ENCODE measurements around the gene LGALS7B.
"Not testable (repeated sequence)": the region's sequence is repeated elsewhere in the genome, so short reads cannot be mapped to it uniquely, and the experiment has no call there.

The LGALS7B gene

DNA sequence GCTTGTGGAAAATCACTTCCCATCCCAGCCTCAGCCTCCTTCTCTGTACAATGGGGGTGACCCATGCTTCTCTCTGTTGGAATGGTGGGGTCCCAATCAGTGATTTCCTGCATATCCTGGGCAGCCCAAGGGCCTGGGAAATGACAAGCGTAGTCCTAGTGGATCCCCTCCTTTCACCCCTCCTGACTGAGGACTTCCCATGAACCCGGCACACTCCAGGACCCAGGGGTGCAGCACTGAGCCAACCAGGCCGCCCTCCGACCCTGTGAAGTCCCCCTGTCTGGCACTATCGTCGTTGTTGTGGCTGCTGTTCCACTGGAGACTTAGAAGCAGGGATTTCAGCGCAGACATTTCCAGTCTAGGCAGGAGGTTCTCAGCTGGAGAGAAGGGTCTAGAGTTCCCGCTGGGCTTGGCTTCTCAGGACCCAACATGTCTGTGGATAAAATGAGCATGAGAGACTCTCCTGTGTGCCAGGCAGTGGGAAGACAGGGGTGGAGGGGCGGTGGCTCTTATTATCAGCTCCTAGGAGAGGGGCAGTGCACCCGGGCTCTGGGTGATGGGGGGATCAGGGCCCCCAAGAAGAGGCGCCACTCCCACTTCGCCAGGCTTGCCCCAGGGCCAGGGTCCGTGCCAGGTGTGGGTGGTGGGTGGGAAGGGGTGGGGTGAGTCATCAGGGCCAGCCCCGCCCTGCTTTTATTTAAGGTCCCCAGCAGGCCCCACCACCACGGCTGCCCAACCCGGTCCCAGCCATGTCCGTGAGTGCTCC lies at the start of gene LGALS7B:
LGALS7B (plus strand) TSS at position 723 of the 766 bp plus-strand sequence; CDS start at position 750, 27 bp downstream.
- no peak for DNase-seq
- no peak for ATAC-seq

DNA sequence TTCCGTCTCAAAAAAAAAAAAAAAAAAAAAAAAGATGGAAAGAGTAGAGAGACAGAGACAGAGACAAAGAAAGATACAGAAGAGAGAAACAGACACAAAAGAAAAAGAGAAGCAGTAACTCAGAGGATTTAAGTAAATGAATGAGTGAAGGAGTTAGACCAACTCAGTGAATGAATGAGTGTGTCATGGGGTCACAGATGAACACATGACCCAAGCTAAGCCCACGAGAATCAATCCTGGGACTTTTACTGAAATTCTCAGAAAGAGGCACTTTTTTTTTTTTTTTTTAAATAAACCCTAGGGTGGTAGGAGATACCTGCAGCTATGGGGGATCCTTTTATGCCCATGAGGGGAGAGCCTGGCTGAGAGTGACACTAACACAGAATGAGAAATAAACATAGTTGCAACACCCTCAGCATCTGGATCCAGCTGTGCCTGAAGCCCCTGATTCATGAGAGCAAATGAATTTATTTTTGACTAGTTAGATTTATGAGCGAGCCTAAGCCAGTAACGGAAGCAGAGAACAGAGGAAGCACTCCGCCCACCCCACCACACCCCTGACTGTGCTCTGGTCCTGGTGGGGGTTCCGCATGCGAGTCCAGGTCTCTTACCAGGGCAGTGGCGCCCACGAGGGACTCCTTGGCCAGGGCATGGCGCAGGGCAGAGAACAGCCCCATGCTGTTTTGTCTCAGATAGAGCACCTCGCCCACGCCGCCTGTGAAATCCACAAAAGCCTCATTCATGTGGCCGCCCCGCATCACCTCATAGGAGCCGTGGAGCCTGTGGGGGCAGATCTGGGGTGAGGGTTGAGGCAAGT lies 49.4 kb upstream of the LGALS7B start:
- ATAC-seq (no peak), DNase-seq (peak; percentile 40)

DNA sequence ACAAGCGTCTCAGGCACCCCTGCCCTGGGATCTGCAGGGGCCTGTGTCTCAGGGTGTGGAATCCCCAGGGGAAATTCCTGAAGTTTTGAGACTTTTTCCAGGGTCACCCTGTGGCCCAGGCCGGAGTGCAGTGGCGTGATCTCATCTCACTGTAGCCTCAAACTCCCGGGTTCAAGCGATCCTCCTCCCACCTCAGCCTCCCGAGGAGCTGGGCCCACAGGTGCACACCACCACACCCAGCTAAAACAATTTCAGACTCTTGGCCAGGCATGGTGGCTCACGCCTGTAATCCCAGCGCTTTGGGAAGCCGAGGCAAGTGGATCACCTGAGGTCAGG lies 48.8 kb upstream of the LGALS7B start:
- DNase-seq: no peak
- ATAC-seq: no peak

DNA sequence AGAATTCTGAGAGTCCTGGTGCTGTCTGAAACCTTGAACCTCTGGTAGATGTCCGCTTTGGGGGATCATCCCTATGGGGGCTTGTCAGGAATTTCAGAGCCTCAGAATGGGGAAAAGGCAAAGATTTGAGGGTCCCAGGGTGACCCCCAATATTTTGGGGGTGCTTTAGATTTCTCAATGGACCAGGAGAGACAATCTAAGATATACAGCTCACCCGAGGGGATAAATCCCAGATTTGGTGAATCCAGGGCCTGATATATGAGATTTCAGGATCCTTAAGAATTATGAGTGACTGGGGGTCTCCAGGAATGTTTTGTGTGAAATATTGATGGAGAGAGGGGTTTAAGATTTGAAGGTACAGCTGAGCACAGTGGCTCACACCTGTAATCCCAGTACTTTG lies 48.1 kb upstream of the LGALS7B start:
- ATAC-seq (no peak), DNase-seq (no peak)

DNA sequence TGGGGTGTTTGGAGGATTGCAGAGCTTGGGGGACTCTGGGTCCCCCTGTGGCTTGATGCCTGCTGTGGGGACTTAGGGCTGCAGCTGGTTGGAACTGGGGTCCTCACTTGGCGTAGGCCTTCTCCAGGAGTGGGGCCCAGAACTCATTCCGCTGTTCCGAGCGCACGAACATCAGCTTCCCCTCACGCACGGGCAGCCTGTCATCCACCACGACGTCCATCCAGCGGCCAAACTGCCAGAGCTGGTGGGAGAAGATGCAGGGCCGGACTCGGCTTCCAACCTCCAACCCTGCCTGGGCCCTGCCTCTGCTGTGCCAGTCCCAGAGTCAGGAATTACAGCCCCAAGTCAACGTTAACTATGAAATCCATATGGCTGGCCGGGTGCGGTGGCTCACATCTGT lies 47.3 kb upstream of the LGALS7B start:
- ATAC-seq: no peak
- no peak for DNase-seq

DNA sequence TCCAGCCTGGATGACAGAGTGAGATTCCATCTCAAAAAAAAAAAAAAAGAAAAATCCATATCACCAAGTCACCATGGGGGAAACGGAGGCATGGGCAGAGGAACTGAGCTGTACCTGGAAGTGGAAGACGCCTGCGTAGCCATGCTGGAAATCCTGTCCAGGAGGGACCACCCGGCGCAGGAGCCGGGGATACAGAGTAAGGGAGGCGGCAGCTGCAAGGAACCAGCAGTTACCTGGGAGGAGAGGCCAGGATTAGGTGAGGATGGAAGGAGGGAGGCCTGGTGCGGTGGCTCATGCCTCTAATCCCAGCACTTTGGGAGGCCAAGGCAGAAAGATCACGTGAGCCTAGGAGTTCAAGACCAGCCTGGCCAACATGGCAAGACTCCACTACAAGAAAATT lies 46.7 kb upstream of the LGALS7B start:
- DNase-seq (no peak), ATAC-seq (no peak)

DNA sequence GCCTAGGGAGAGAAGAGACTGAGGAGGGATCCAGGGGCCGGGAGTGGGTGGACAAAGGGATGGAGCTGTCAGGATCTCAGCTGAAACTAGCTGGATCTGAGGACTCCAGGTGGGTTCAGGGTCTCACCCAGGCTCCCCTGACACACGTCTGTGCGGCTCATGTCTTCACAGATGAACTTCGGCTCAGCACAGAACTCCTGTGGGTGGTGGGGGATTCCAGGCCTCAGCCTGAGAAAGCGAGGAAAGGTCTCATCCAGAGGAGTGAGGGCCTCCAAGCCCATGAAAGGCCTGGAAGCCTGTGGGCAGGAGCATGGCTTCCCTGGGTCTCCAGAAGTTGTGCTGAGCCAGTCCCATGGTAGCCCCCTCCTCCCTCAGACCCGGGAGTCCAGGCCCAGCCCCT lies 46.1 kb upstream of the LGALS7B start:
- no peak for DNase-seq
- no peak for ATAC-seq

DNA sequence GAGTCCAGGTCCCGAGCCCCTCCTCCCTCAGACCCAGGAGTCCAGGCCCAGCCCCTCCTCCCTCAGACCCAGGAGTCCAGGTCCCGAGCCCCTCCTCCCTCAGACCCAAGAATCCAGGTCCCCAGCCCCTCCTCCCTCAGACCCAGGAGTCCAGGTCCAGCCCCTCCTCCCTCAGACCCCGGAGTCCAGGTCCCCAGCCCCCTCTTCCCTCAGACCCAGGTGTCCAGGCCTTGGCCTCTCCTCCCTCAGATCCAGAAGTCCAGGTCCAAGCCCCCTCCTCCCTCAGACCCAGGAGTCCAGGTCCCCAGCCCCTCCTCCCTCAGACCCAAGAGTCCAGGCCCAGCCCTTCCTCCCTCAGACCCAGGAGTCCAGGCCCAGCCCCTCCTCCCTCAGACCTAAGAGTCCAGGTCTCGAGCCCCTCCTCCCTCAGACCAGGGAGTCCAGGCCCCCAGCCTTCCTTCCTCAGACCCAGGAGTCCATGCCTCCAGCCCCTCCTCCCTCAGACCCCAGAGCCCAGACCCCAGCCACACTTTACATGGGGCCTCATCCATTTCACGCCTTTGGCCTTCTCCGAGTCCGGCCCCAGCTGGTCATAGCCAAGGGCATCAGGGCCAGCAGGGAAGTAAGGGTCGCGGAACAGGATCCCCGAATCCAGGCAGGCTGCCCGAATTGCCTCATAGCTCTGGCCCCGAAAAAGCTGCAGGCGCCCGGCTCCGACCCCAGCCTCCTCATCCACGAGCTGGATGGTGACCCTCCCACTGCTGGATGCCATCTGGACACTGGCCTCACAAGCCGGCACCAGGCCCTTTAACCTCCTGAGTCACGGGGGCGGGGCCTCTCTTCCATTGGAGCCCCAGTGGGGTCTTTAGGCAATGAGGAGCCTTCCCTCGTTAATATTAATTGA lies 45.4 kb upstream of the LGALS7B start:
- ATAC-seq (no peak), DNase-seq (no peak)

DNA sequence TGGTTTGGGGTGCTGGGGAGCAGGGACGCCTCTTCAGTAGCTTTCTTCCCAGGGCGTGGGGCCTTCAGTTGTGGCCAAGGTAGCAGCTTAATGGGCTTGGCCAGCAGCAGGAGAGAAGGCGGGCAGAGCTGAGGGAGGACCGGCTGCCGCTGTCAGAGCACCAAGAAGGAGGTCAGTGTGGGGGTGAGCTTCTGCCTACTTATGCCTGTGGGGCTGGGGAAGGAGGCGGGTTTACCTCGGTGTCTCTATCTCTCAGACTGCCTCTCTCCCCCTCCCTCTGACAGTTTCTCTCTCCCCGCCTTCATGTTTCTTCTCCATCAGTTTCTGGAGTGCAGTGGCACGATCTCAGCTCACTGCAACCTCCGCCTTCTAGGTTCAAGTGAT lies 44.7 kb upstream of the LGALS7B start, which contains the start of gene CAPN12:
CAPN12 (minus strand) TSS at position 177 of the 384 bp plus-strand sequence. CDS start 309 bp downstream, outside the sequence.
- DNase-seq: no peak
- ATAC-seq: no peak

DNA sequence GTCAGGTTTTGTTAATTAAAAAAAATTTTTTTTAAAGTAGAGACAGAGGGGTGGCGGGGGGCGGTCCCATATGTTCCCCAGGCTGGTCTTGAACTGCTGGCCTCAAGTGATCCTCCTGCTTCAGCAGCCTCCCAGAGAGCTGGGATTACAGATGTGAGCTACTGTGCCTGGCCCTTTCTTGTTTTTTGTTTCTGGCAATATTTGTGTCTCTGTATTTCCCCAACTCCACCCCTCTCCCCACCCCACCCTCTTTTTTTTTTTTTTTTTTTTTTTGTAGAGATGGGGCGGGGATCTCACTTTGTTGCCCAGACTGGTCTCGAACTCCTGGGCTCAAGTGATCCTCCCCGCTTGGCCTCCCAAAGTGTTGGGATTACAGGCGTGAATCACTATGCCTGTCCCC lies 44.1 kb upstream of the LGALS7B start:
- DNase-seq (no peak), ATAC-seq (no peak)

DNA sequence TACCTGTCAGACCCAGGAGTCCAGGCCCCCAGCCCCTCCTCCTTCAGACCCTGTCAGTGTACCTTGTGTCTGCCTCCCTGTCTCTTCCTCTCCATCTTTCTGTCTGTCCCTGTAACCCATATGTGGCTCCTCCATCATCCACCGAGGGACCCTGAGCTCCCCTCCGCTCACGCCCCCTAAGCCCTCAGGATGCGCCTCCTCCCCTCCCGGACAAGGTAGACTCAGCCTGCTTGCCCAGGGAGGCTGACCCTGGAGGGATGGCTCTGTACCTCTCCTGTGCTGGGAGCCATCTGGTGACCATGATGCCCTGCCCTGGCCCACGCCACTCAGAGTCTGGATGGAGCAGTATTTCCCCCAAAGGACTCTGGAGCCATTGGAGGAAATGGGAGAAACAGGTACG lies 43.7 kb upstream of the LGALS7B start:
- no peak for ATAC-seq
- no peak for DNase-seq

DNA sequence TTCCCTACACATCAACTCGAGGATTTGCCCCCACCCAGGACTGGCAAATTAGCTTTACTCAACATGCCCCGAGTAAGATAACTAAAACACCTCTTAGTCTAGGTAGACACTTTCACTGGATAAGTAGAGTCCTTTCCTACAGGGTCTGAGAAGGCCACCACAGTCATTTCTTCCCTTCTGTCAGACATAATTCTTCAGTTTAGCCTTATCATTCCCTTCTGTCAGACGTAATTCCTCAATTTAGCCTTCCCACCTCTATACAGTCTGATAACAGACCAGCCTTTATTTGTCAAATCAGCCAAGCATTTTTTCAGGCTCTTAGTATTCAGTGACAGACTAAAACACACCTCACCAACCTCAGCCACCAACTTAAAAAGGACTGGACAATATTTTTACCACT lies 35.2 kb upstream of the LGALS7B start:
- DNase-seq: not testable (repeated sequence)

DNA sequence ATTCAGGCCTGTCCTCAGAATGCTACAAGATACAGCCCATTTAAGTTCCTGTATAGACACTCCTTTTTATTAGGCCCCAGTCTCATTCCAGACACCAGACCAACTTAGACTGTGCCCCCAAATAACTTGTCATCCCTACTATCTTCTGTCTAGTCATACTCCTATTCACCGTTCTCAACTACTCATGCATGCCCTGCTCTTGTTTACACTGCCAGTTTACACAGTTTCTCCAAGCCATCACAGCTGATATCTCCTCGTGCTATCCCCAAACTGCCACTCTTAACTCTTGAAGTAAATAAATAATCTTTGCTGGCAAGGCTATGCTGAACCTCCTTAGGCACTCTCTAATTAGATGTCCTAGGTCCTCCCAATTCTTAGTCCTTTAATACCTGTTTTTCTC lies 34.8 kb upstream of the LGALS7B start:
- not testable (repeated sequence) for DNase-seq, ATAC-seq

More for the DNA sequence above, 35.2 kb upstream of the LGALS7B start:
- not testable (repeated sequence) for ATAC-seq

DNA sequence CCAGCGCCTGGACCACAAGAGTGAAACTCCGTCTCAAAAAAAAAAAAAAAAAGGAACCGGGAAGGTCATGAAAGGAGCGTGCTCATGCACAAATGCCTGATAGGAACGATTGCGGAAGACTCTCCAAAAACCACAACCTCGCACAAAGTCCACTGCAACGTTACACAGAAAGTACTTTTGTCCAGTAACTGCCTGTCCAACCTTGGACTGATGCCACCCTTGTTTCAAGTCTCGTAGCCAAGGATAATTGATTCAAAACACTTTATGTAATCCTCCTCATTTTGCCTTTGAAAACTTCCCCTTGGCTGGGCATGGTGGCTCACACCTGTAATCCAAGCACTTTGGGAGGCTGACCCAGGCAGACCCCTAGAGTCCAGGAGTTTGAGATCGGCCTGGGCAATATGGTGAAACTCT lies 29.4 kb upstream of the LGALS7B start:
- DNase-seq (no peak), ATAC-seq (no peak)

DNA sequence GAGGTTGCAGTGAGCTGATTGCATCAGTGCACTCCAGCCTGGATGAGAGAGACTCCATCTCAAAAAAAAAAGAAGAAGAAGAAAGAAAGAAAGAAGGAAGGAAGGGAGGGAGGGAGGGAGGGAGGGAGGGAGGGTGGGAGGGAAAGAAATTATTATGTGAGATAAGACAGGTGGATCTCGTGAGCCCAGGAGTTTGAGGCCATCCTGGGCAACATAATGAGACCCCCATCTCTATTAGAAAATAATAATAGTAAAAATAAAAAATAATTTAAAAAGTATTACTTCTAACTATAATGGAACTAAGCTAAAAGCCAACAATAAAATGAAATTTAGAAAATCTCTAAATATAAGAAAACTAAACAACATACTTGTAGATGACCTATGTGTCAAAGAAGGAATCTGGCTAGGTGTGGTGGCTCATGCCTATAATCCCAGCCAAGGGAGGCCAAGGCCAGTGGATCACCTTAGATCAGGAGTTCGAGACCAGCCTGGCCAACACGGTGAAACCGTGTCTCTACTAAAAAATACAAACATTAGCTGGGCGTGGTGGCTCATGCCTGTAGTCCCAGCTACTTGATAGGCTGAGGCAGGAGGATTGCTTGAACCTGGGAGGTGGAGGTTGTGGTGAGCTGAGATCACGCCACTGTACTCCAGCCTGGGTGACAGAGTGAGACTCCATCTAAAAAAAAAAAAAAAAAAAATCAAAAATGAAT lies 28.0 kb upstream of the LGALS7B start:
- not testable (repeated sequence) for ATAC-seq, DNase-seq

DNA sequence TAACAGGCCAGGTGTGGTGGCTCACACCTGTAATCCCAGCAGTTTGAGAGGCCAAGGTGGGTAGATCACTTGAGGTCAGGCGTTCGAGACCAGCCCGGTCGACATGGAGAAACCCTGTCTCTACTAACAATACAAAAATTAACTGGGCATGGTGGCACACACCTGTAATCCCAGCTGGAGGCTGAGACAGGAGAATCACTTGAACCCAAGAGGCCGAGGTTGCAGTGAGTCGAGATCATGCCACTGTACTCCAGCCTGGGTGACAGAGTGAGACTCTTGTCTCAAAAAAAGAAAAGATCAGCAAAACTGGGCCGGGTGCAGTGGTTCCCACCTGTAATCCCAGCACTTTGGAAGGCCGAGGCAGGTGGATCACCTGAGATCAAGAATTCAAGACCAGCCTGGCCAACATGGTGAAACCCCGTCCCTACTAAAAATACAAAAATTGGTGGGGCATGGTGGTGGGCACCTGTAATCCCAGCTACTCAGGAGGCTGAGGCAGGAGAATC lies 27.1 kb upstream of the LGALS7B start:
- not testable (repeated sequence) for DNase-seq, ATAC-seq

DNA sequence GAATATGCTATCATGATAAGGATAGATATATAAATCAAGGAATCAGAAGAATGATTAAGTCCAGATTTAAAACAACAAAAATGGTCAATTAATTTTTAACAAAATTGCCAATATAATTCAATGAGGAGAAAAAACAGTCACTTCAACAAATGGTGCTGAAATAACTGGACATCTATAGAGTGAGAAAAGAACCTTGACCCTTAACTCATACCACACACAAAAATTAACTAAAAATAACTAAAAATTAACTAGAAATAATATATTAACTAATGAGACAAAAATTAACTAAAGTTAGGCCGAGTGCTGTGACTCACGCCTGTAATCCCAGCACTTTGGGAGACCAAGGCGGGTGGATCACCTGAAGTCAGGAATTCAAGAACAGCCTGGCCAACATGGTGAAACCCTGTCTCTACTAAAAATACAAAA lies 25.2 kb upstream of the LGALS7B start:
- DNase-seq (no peak), ATAC-seq (no peak)

DNA sequence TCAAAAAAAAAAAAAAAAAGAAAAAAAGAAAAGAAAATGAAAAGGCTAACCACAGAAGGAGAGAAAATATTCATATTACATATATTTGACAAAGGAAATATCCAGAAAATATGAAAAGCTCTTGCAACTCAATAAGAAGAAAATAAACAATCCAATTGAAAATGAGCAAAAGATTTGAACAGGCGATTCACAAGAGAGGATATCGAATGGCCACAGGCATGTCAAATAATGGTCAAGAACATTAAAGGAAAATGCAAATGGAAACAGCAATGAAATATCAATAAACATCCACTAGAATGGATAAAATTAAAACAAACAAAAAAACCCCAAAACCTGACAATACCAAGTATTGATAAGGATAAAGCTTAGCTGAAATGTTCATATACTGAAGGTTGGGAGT lies 23.8 kb upstream of the LGALS7B start:
- DNase-seq (no peak), ATAC-seq (no peak)

DNA sequence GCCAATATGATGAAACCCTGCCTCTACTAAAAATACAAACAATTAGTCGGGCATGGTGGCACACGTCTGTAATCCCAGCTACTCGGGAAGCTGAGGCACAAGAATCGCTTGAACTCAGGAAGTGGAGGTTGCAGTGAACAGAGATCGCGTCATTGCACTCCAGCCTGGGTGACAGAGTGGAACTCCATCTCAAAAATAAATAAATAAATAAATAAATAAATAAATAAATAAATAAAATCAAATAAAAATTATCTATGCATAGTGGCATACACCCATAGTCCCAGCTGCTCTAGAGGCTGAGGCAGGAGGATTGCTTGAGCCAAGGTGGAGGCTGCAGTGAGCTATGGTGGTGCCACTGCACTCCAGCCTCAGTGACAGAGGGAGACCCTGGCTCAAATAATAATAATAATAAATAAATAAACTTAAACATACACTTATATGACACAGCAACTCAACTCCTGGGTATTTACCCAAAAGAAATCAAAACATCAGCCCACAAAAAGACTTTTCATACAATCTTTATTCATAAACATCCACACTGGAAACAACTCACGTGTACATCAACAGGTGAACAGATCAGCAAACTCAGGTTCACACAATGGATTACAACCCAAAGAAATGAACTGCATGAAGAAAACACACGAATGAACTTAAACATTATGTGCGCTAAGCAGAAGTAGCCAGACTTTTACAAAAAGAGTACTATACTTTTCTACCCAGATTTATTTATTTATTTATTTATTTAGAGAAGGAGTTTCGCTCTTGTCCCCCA lies 22.5 kb upstream of the LGALS7B start:
- ATAC-seq (no peak), DNase-seq (no peak)

DNA sequence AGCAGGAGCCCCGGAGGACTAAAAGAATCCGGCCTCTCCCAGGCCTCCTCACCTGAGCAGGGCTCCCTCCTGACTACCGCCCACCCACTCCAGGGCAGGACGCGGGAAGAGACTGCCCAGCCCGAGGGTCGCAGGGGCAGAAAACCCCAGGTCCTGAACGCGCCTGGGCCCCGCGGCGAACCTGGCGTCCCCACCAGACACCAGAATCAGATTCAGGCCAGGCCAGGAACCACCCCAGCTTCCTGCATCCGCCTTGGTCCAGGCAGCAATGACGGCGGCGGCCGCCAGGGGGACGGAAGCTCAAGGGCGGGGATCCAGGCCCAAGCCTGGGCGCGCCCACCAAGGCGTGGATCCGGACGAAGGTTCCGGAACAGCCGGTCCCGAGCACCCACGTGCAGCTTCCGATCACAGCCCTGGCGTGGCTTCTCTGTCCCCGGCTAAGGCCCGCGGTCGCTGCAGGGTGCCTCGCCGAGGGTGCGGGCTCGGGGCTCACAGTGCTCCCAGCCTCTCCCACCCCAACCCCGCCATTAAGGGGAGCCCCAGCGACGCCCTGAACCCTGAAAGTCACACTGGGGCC lies 19.3 kb upstream of the LGALS7B start:
- DNase-seq (peak; percentile 92), ATAC-seq (peak; percentile 73)
